KMS-11 (cell line): ENCODE data around the gene GAMT.

Experiments
- H2AFZ ChIP-seq: fragments of 200-600 bp; sonication (generic); 2 replicates; pipeline ENCODE4 v1.6.1; 2016; ENCODE audit warnings: antibody characterized with exemption, mixed run types, low read depth
- H3K27ac ChIP-seq: fragments of 200-600 bp; sonication (generic); 2 replicates; pipeline ENCODE4 v1.6.1; 2016; ENCODE audit warnings: mild to moderate bottlenecking, mixed run types
- H3K27me3 ChIP-seq: fragments of 200-600 bp; sonication (generic); 2 replicates; pipeline ENCODE4 v1.6.1; 2017; ENCODE audit warnings: mild to moderate bottlenecking, low read depth, mixed run types, moderate library complexity; ENCODE audit not compliant: insufficient read depth
- H3K36me3 ChIP-seq: fragments of 200-600 bp; sonication (generic); 2 replicates; pipeline ENCODE4 v1.6.1; 2017; ENCODE audit warnings: mild to moderate bottlenecking, mixed run types; ENCODE audit not compliant: insufficient read depth
- H3K4me1 ChIP-seq: fragments of 200-600 bp; sonication (generic); 2 replicates; pipeline ENCODE4 v1.6.1; 2016; ENCODE audit warnings: mild to moderate bottlenecking, low read depth, mixed run types; ENCODE audit not compliant: poor library complexity, severe bottlenecking
- H3K4me2 ChIP-seq: fragments of 200-600 bp; sonication (generic); 2 replicates; pipeline ENCODE4 v1.7.0; 2016; ENCODE audit warnings: mild to moderate bottlenecking, mixed run types
- H3K4me3 ChIP-seq: fragments of 200-600 bp; sonication (generic); IDR thresholded peaks from 2 replicates; pipeline ENCODE4 v1.6.1; 2017; ENCODE audit warnings: low read depth, low read length, mixed read lengths; ENCODE audit not compliant: insufficient read depth
- H3K79me2 ChIP-seq: fragments of 200-600 bp; sonication (generic); 2 replicates; pipeline ENCODE4 v1.6.1; 2016; ENCODE audit warnings: low read depth, mixed run types; ENCODE audit not compliant: insufficient read depth
- H3K9ac ChIP-seq: fragments of 200-600 bp; sonication (generic); 2 replicates; pipeline ENCODE4 v1.6.1; 2016; ENCODE audit warnings: mild to moderate bottlenecking, mixed run types
- H4K20me1 ChIP-seq: fragments of 200-600 bp; sonication (generic); 2 replicates; pipeline ENCODE4 v1.6.1; 2016; ENCODE audit warnings: mild to moderate bottlenecking, mixed run types; ENCODE audit not compliant: insufficient read depth
- CTCF ChIP-seq: fragments of 200-600 bp; sonication (generic); conservative IDR thresholded peaks from 2 replicates; pipeline ENCODE4 v1.6.1; 2017; ENCODE audit warnings: low read depth, mild to moderate bottlenecking, antibody characterized with exemption, low read length, moderate library complexity, mixed read lengths

GAMT gene

GRCh38 chr19:1377176-1377964, 24.0 kb downstream of the GAMT start:
- no peaks in the 10 kb centered on the region for H3K36me3 ChIP-seq
- H2AFZ ChIP-seq = no peak overlapping the region
- H3K4me3 ChIP-seq = no peak overlapping the region
- H3K79me2 ChIP-seq = no peaks in the 10 kb centered on the region
- no peaks in the 10 kb centered on the region for H4K20me1 ChIP-seq
- no peak overlapping the region for H3K27ac ChIP-seq
- H3K9ac ChIP-seq = no peak overlapping the region
- no peaks in the 10 kb centered on the region for H3K4me1 ChIP-seq
- H3K27me3 ChIP-seq = no peaks in the 10 kb centered on the region; the same call in 1 of the 2 replicates
- no peak for TF ChIP-seq CTCF
- H3K4me2 ChIP-seq = no peak overlapping the region

GRCh38 chr19:1376415-1376805, 24.9 kb downstream of the GAMT start:
- TF ChIP-seq CTCF = no peak
- Histone ChIP-seq H3K79me2 (no peaks in the 10 kb centered on the region), H3K9ac (no peak overlapping the region), H3K4me3 (no peak overlapping the region), H3K27me3 (no peaks in the 10 kb centered on the region; the same call in 1 of the 2 replicates), H3K4me1 (no peaks in the 10 kb centered on the region), H3K4me2 (no peak overlapping the region), H3K27ac (no peak overlapping the region), H4K20me1 (no peaks in the 10 kb centered on the region), H3K36me3 (no peaks in the 10 kb centered on the region), H2AFZ (no peak overlapping the region)

GRCh38 chr19:1374250-1374577, 27.1 kb downstream of the GAMT start:
- H2AFZ ChIP-seq = no peak overlapping the region
- H3K4me3 ChIP-seq = no peak overlapping the region
- H3K4me1 ChIP-seq = no peaks in the 10 kb centered on the region
- no peak overlapping the region for H3K4me2 ChIP-seq
- H3K36me3 ChIP-seq = no peaks in the 10 kb centered on the region
- no peak overlapping the region for H3K9ac ChIP-seq
- no peaks in the 10 kb centered on the region for H4K20me1 ChIP-seq
- no peak overlapping the region for H3K27ac ChIP-seq
- TF ChIP-seq CTCF = no peak
- H3K79me2 ChIP-seq = no peaks in the 10 kb centered on the region
- H3K27me3 ChIP-seq = no peaks in the 10 kb centered on the region

- Histone ChIP-seq H3K9ac (no peak overlapping the region), H3K79me2 (no peaks in the 10 kb centered on the region), H3K27ac (no peak overlapping the region), H3K27me3 (no peaks in the 10 kb centered on the region), H3K4me2 (no peak overlapping the region), H2AFZ (no peak overlapping the region), H3K4me3 (no peak overlapping the region), H3K4me1 (no peaks in the 10 kb centered on the region), H4K20me1 (no peaks in the 10 kb centered on the region), H3K36me3 (no peaks in the 10 kb centered on the region)
- TF ChIP-seq CTCF = no peak
Observed at GRCh38 chr19:1373534-1374249, 27.6 kb downstream of the GAMT start.
